ENCODE measurements around the gene MARK2. TPM values are rescaled to one million over a fixed set of nuclear protein-coding genes. Genes with fewer than 3 reads are reported as not detected.

Gene MARK2
- polyA plus RNA-seq, 10 donors, result 15.8 to 21.8 (median 16.9) TPM

GRCh38 chr11:63907808-63908530, 69.1 kb downstream of the MARK2 start:
- DNase-seq, result no peak

GRCh38 chr11:63908631-63909401, 69.9 kb downstream of the MARK2 start:
- peak in 1 of 3 donors; percentile 74 for DNase-seq

GRCh38 chr11:63909591-63910506, 70.9 kb downstream of the MARK2 start:
- no peak for DNase-seq

- DNase-seq, result no peak
These were observed 71.8 kb downstream of the MARK2 start for GRCh38 chr11:63910675-63911074.

GRCh38 chr11:63911440-63911839, 72.5 kb downstream of the MARK2 start:
- DNase-seq, result no peak

- no peak for DNase-seq
These were observed 73.0 kb downstream of the MARK2 start for GRCh38 chr11:63911876-63912275.

- DNase-seq, result no peak
These were observed 73.8 kb downstream of the MARK2 start for GRCh38 chr11:63912678-63913077.

GRCh38 chr11:63913866-63914830, 75.2 kb downstream of the MARK2 start:
- DNase-seq, result no peak

GRCh38 chr11:63914896-63915691, 76.2 kb downstream of the MARK2 start:
- no peak for DNase-seq

- peak in 1 of 3 donors; percentile 78 for DNase-seq
These were observed 77.3 kb downstream of the MARK2 start for GRCh38 chr11:63915961-63916836.

GRCh38 chr11:63916837-63917691, 78.2 kb downstream of the MARK2 start, which contains the start of gene RCOR2:
RCOR2 (minus strand) TSS chr11:63917164; CDS start chr11:63916456, 708 bp downstream.
- DNase-seq, result peak; percentile 85 to 92 (median 88)

- peak; percentile 56 to 91 (median 79) for DNase-seq
These were observed 79.0 kb downstream of the MARK2 start for GRCh38 chr11:63917692-63918506.

- DNase-seq, result peak; percentile 59 to 92 (median 77)
These were observed 79.7 kb downstream of the MARK2 start for GRCh38 chr11:63918507-63919191.

- DNase-seq, result peak in 2 of 3 donors; percentile 43 to 91
These were observed 80.6 kb downstream of the MARK2 start for GRCh38 chr11:63919267-63920125.

Measured in muscle of back (tissue), 11 donors.